ENCODE data around the gene TTBK2. TPM values are rescaled to one million over a fixed set of nuclear protein-coding genes. Genes with fewer than 3 reads are reported as not detected.

The TTBK2 gene
- total RNA-seq, 1 donor from 2014 or later: 7.9 TPM

DNA sequence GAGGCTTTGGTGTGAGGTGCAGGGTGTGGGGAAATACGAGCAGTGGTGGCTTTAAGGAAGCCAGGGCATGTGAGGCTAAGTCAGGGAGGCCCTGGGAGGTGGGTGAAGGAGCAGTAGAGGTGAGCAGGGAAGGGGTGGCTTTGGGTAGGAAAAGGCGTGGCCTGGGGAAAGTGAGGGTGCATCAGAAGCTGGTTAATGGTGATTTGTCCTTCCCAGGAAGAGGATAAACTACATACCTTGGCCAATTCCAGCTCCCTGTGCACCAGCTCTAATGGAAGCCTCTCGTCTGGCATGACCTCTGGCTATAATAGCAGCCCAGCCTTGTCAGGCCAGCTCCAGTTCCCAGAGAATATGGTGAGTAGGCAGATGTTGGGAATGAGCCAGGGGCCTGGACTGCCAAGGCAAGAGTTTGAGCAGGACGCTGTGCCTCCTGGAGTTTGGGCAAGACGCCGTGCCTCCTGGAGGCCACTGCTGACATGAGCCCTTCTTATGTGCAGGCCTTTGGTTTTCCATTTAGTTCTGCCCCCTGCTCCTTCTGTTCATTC, 225.0 kb downstream of the TTBK2 start:
- no peaks in the 10 kb centered on the region for H3K27me3 ChIP-seq (ENCODE audit: control insufficient read depth, insufficient read depth, low read length)
- FAIRE-seq: no peak
- H3K36me3 ChIP-seq (ENCODE audit: control insufficient read depth, insufficient read depth, low read length): no peaks in the 10 kb centered on the region
- no peak for DNase-seq (ENCODE audit: low read depth)
- H3K4me3 ChIP-seq (ENCODE audit: low read depth, low read length): no peak overlapping the region
- TF ChIP-seq, protein P1, sequence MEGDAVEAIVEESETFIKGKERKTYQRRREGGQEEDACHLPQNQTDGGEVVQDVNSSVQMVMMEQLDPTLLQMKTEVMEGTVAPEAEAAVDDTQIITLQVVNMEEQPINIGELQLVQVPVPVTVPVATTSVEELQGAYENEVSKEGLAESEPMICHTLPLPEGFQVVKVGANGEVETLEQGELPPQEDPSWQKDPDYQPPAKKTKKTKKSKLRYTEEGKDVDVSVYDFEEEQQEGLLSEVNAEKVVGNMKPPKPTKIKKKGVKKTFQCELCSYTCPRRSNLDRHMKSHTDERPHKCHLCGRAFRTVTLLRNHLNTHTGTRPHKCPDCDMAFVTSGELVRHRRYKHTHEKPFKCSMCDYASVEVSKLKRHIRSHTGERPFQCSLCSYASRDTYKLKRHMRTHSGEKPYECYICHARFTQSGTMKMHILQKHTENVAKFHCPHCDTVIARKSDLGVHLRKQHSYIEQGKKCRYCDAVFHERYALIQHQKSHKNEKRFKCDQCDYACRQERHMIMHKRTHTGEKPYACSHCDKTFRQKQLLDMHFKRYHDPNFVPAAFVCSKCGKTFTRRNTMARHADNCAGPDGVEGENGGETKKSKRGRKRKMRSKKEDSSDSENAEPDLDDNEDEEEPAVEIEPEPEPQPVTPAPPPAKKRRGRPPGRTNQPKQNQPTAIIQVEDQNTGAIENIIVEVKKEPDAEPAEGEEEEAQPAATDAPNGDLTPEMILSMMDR (IDR thresholded peaks at IDR 0.05; ENCODE audit: insufficient read depth, low read length, severe bottlenecking): no peak

DNA sequence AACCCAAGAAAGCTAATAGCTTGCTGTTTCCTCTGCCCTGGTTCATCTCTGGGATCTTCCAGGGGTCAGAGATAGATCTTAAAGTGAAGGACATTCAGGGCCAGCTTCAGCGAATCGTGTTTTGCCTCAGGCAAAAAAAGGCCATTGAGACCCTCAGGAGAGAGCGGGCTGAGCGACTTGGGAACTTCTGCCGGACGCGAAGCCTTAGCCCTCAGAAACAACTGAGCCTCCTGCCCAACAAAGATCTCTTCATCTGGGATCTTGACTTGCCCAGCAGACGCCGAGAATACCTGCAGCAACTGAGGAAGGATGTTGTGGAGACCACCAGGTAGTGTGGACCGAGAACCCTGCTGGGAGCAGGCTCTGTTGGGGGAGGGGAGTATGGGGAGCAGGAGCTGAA, 226.2 kb downstream of the TTBK2 start:
- H3K36me3 ChIP-seq (ENCODE audit: control insufficient read depth, insufficient read depth, low read length): no peaks in the 10 kb centered on the region
- H3K4me3 ChIP-seq (ENCODE audit: low read depth, low read length): no peak overlapping the region
- FAIRE-seq (no peak), DNase-seq (ENCODE audit: low read depth) (no peak)
- H3K27me3 ChIP-seq (ENCODE audit: control insufficient read depth, insufficient read depth, low read length): no peaks in the 10 kb centered on the region
- TF ChIP-seq, protein P1 (IDR thresholded peaks at IDR 0.05; ENCODE audit: insufficient read depth, low read length, severe bottlenecking): no peak

DNA sequence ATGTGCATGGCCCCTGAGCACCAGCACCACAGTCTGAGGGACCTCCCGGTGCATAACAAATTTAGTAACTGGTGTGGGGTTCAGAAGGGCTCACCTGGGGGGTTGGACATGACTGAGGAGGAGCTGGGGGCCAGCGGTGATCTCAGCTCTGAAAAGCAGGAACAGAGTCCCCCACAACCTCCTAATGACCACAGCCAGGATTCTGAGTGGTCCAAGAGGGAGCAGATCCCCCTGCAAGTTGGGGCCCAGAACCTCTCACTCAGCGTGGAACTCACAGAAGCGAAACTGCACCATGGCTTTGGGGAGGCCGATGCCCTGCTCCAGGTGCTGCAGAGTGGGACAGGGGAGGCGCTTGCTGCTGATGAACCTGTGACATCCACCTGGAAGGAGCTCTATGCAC, 226.6 kb downstream of the TTBK2 start:
- H3K36me3 ChIP-seq (ENCODE audit: control insufficient read depth, insufficient read depth, low read length): no peaks in the 10 kb centered on the region
- TF ChIP-seq, protein P1 (IDR thresholded peaks at IDR 0.05; ENCODE audit: insufficient read depth, low read length, severe bottlenecking): no peak
- FAIRE-seq (no peak), DNase-seq (ENCODE audit: low read depth) (no peak)
- no peaks in the 10 kb centered on the region for H3K27me3 ChIP-seq (ENCODE audit: control insufficient read depth, insufficient read depth, low read length)
- no peak overlapping the region for H3K4me3 ChIP-seq (ENCODE audit: low read depth, low read length)

DNA sequence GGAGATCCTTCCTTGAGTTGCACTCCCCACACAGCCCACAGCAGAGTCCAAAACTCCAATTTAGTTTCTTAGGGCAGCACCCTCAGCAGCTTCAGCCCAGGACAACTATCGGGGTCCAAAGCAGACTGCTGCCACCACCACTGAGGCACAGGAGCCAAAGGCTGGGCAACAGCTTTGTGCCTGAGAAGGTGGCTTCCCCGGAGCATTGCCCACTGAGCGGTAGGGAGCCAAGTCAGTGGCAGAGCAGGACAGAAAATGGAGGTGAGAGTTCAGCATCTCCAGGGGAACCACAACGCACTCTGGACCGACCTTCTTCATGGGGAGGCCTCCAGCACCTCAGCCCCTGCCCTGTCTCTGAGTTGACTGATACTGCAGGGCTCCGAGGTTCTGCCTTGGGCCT, 227.1 kb downstream of the TTBK2 start:
- FAIRE-seq (no peak), DNase-seq (ENCODE audit: low read depth) (no peak)
- Histone ChIP-seq H3K4me3 (ENCODE audit: low read depth, low read length) (no peak overlapping the region), H3K27me3 (ENCODE audit: control insufficient read depth, insufficient read depth, low read length) (no peaks in the 10 kb centered on the region), H3K36me3 (ENCODE audit: control insufficient read depth, insufficient read depth, low read length) (no peaks in the 10 kb centered on the region)
- TF ChIP-seq, protein P1 (IDR thresholded peaks at IDR 0.05; ENCODE audit: insufficient read depth, low read length, severe bottlenecking): no peak

DNA sequence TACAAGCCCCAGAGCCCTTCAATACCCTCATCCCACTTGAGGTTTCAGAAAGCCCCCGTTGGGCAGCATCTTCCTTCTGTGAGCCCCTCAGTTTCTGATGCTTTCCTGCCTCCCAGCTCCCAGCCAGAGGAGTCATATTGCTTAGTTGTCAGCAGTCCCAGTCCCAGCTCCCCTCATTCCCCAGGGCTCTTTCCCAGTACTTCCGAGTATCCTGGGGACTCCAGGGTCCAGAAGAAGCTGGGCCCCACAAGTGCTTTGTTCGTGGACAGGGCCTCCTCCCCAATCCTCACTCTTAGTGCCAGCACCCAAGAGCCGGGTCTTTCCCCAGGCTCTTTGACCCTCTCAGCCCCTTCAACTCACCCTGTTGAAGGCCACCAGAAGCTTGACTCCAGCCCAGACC, 227.6 kb downstream of the TTBK2 start:
- DNase-seq (ENCODE audit: low read depth) (no peak), FAIRE-seq (no peak)
- TF ChIP-seq, protein P1 (IDR thresholded peaks at IDR 0.05; ENCODE audit: insufficient read depth, low read length, severe bottlenecking): no peak
- no peaks in the 10 kb centered on the region for H3K36me3 ChIP-seq (ENCODE audit: control insufficient read depth, insufficient read depth, low read length)
- H3K27me3 ChIP-seq (ENCODE audit: control insufficient read depth, insufficient read depth, low read length): no peaks in the 10 kb centered on the region
- no peak overlapping the region for H3K4me3 ChIP-seq (ENCODE audit: low read depth, low read length)

DNA sequence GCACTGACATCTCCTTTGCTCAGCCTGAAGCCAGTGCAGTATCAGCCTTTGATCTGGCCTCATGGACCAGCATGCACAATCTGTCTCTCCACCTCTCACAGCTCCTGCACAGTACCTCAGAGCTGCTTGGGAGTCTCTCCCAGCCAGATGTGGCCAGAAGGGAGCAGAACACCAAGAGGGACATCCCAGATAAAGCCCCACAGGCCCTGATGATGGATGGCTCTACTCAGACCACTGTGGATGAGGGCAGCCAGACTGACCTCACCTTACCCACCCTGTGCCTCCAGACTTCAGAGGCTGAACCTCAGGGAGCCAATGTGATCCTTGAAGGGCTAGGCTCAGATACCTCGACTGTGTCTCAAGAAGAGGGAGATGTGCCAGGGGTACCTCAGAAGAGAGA, 228.0 kb downstream of the TTBK2 start:
- H3K4me3 ChIP-seq (ENCODE audit: low read depth, low read length): no peak overlapping the region
- no peaks in the 10 kb centered on the region for H3K36me3 ChIP-seq (ENCODE audit: control insufficient read depth, insufficient read depth, low read length)
- H3K27me3 ChIP-seq (ENCODE audit: control insufficient read depth, insufficient read depth, low read length): no peaks in the 10 kb centered on the region
- FAIRE-seq (peak; percentile 68), DNase-seq (ENCODE audit: low read depth) (no peak)
- TF ChIP-seq, protein P1 (IDR thresholded peaks at IDR 0.05; ENCODE audit: insufficient read depth, low read length, severe bottlenecking): no peak
